GM23248 (cell line): ENCODE measurements around the gene BLVRA. TPM values are rescaled to one million over a fixed set of nuclear protein-coding genes. Genes with fewer than 3 reads are reported as not detected.
"Not testable (repeated sequence)": the region's sequence is repeated elsewhere in the genome, so short reads cannot be mapped to it uniquely, and the experiment has no call there.

Experiments
- DNase-seq: peaks from one replicate; pipeline ENCODE4 v3.0.0-alpha.2; 2015
- H2AFZ ChIP-seq: fragments of 200-600 bp; sonication (generic); 2 replicates; pipeline ENCODE4 v1.6.1; 2016; ENCODE audit warnings: antibody characterized with exemption
- H3F3A ChIP-seq: fragments of 200-600 bp; sonication (generic); 2 replicates; pipeline ENCODE4 v1.6.1; 2016; ENCODE audit warnings: mild to moderate bottlenecking, antibody characterized with exemption, mixed run types; ENCODE audit not compliant: insufficient read depth
- H3K27ac ChIP-seq: fragments of 200-600 bp; sonication (generic); 2 replicates; pipeline ENCODE4 v1.5.1; 2016; ENCODE audit warnings: mild to moderate bottlenecking
- H3K27me3 ChIP-seq: fragments of 200-600 bp; sonication (generic); replicated peaks from 2 replicates; pipeline ENCODE4 v1.6.1; 2016; ENCODE audit warnings: mild to moderate bottlenecking; ENCODE audit not compliant: insufficient read depth
- H3K36me3 ChIP-seq: fragments of 200-600 bp; sonication (generic); 2 replicates; pipeline ENCODE4 v1.6.1; 2016; ENCODE audit warnings: low read depth, mild to moderate bottlenecking
- H3K4me1 ChIP-seq: fragments of 200-600 bp; sonication (generic); 2 replicates; pipeline ENCODE4 v1.6.1; 2016; ENCODE audit warnings: mild to moderate bottlenecking; ENCODE audit not compliant: insufficient read depth
- H3K4me2 ChIP-seq: fragments of 200-600 bp; sonication (generic); one replicate; pipeline ENCODE4 v1.6.1; 2016; ENCODE audit warnings: mild to moderate bottlenecking; ENCODE audit not compliant: unreplicated experiment
- H3K4me3 ChIP-seq: fragments of 200-600 bp; sonication (generic); 2 replicates; pipeline ENCODE4 v1.5.1; 2016; ENCODE audit warnings: mild to moderate bottlenecking
- H3K79me2 ChIP-seq: fragments of 200-600 bp; sonication (generic); 2 replicates; pipeline ENCODE4 v1.6.1; 2016; ENCODE audit warnings: mild to moderate bottlenecking; ENCODE audit not compliant: insufficient read depth
- H3K9ac ChIP-seq: fragments of 200-600 bp; sonication (generic); 2 replicates; pipeline ENCODE4 v1.6.1; 2016; ENCODE audit warnings: mild to moderate bottlenecking
- H3K9me2 ChIP-seq: fragments of 200-600 bp; sonication (generic); 2 replicates; pipeline ENCODE4 v1.6.1; 2016; ENCODE audit warnings: mixed run types, mild to moderate bottlenecking, moderate library complexity; ENCODE audit not compliant: insufficient read depth
- H3K9me3 ChIP-seq: fragments of 200-600 bp; sonication (generic); one replicate; pipeline ENCODE4 v1.6.1; 2017; ENCODE audit warnings: low read depth
- H4K20me1 ChIP-seq: fragments of 200-600 bp; sonication (generic); 2 replicates; pipeline ENCODE4 v1.6.0; 2016; ENCODE audit not compliant: insufficient read depth
- EZH2 ChIP-seq: fragments of 200-600 bp; sonication (generic); IDR thresholded peaks from 2 replicates; pipeline ENCODE4 v1.6.1; 2018; ENCODE audit warnings: antibody characterized with exemption, mild to moderate bottlenecking; ENCODE audit not compliant: insufficient read depth, poor library complexity, severe bottlenecking
- EZH2phosphoT487 ChIP-seq: fragments of 200-600 bp; sonication (generic); IDR thresholded peaks from 2 replicates; pipeline ENCODE4 v1.6.1; 2018; ENCODE audit warnings: antibody characterized with exemption, moderate library complexity, mild to moderate bottlenecking, low read depth; ENCODE audit not compliant: insufficient read depth
- WGBS, 2 experiments: methylation state at CpG; one replicate each; pipeline ENCODE4 v1.1.6; 2015 to 2017; ENCODE audit warnings: low lambda C conversion rate in 2 of 2, low coverage in 1 of 2; ENCODE audit errors: missing lambda C conversion rate in 2 of 2; 5-methylcytosine and 5-hydroxymethylcytosine counted together
- in situ Hi-C: fragments of 300-500 bp; cut with MboI; formaldehyde crosslinking; loops from 2 replicates; pipeline ENCODE4 v1.15.0; 2020
- polyA plus RNA-seq: library from polyadenylated mRNA; unstranded; fragments of >200 nt; fragmentation: Nextera tagmentation; extraction: Ambion mirVana; gene quantifications from 2 replicates; pipeline ENCODE4 v1.2.1, GENCODE V29; 2016
- total RNA-seq: library from RNA; depleted of rRNA; stranded (reverse); fragments of >200 nt; shearing (Covaris generic); gene quantifications from 2 replicates; pipeline ENCODE4 v1.2.3, GENCODE V29; 2014

The BLVRA gene
- total and polyA plus RNA-seq, 2 experiments from 2014 or later, result 14.7 to 47.0 TPM

DNA sequence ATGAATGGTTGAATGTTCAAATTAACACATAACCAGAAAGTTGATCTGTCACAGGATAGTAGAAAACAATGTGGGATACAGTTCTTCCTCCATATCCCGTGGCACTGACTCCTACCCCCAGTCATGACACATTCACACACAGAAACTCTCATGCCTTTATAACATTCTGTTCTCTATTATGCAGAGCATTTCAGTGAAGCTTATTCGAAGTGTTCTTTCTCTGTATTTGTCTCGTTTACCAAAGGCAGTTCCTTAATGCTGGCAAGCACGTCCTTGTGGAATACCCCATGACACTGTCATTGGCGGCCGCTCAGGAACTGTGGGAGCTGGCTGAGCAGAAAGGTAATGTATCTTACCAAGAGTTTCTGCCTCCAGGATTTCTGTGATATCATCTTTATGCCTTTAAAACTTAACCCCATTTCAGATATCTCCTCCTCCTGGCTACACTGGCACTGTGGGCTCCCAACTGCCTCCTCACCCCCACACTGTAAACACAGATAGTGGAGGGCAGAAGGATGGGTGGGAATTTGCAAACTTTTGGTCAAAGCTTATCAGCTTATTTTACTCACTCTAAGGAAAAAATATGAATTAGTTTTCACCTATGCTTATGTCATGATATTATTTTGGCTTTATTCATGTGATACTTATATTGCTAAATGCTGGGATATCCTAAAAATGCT lies 34.1 kb downstream of the BLVRA start:
- DNase-seq, result no peak
- Histone ChIP-seq H3K36me3 (peaks cover 4% of the 10 kb centered on the region; the same call in 1 of the 2 replicates), H3K27me3 (no peaks in the 10 kb centered on the region), H3K4me3 (no peak overlapping the region), H4K20me1 (no peaks in the 10 kb centered on the region), H3K9me2 (no peaks in the 10 kb centered on the region), H3K4me2 (no peak overlapping the region), H3K9me3 (no peaks in the 10 kb centered on the region), H3K9ac (no peak overlapping the region), H3K27ac (no peak overlapping the region), H2AFZ (no peak overlapping the region), H3K79me2 (no peaks in the 10 kb centered on the region), H3F3A (no peaks in the 10 kb centered on the region), H3K4me1 (no peaks in the 10 kb centered on the region)
- in situ Hi-C loops, result no loop called here
- TF ChIP-seq EZH2phosphoT487, result no peak
- no peak for TF ChIP-seq EZH2
- 80 to 88% methylated on average over 6 of the region's 6 CpGs for WGBS, 2 experiments

DNA sequence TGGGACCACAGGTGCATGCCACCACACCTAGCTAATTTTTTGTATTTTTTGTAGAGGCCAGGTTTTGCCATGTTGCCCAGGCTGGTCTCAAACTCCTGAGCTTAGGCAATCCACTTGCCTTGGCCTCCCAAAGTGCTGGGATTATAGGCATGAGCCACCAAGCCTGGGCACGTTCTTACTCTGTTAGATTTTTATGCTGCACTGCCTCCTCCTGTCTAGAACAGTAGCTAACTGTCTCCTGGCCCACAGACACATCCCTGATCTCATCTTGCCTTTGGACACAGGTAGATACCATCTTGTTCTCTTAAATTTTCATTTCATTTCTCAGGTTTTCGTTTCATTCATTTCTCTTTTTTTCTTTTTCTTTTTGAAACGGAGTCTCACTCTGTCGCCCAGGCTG lies 41.1 kb downstream of the BLVRA start:
- Histone ChIP-seq H3K4me2 (no peak overlapping the region), H3K36me3 (no peaks in the 10 kb centered on the region), H2AFZ (no peak overlapping the region), H3F3A (no peaks in the 10 kb centered on the region), H3K27me3 (no peaks in the 10 kb centered on the region), H3K4me3 (no peak overlapping the region), H4K20me1 (no peaks in the 10 kb centered on the region), H3K9ac (no peak overlapping the region), H3K9me2 (no peaks in the 10 kb centered on the region), H3K79me2 (no peaks in the 10 kb centered on the region), H3K4me1 (no peaks in the 10 kb centered on the region), H3K27ac (no peak overlapping the region), H3K9me3 (no peaks in the 10 kb centered on the region)
- WGBS, 2 experiments, result 83 to 90% methylated on average over 4 of the region's 4 CpGs
- in situ Hi-C loops, result no loop called here
- DNase-seq, result peak; percentile 8
- TF ChIP-seq EZH2 (no peak), EZH2phosphoT487 (no peak)

DNA sequence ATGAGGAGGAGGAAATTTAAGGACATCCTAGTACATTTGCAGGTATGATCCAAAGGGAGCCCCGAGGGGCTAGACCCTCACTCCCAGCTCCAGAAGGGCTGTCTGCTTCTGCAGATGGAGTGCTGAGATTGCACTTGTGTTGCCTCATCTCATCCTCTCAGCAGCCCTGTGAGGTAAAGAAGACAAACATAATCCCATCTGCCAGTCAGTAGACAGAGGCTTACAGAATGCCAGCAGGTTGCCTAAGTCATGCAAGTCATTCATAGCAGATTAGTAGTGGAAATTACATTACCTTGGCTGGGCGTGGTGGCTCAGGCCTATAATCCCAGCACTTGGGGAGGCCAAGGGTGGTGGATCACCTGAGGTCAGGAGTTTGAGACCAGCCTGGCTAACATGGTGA lies 45.4 kb downstream of the BLVRA start:
- Histone ChIP-seq H3K4me3 (no peak overlapping the region), H3K79me2 (no peaks in the 10 kb centered on the region), H3K4me1 (no peaks in the 10 kb centered on the region), H2AFZ (no peak overlapping the region), H3K4me2 (no peak overlapping the region), H4K20me1 (no peaks in the 10 kb centered on the region), H3F3A (no peaks in the 10 kb centered on the region), H3K27me3 (no peaks in the 10 kb centered on the region), H3K9me2 (no peaks in the 10 kb centered on the region), H3K36me3 (no peaks in the 10 kb centered on the region), H3K9ac (no peak overlapping the region), H3K27ac (no peak overlapping the region), H3K9me3 (no peaks in the 10 kb centered on the region)
- 91 to 95% methylated on average over 2 of the region's 2 CpGs for WGBS, 2 experiments
- DNase-seq, result no peak
- in situ Hi-C loops, result no loop called here
- no peak for TF ChIP-seq EZH2
- no peak for TF ChIP-seq EZH2phosphoT487

DNA sequence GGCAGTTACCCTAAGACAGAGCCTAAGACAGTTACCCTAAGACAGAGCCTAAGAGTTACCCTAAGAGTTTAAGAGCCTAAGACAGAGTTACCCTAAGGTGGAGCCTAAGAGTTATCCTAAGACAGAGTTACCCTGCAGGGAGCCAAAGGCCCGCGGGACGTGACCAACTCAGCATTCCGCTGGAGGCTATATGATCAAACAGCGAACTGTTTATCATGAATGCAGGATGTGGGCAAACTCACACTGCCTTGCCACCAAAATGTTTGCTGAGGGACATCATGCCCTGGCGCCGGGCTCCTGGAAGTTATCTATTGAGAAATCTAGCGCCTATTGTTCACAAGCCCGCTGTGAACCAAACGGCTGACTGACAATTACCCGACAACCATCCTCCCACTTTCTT lies 49.9 kb downstream of the BLVRA start:
- H3K79me2 ChIP-seq, result no peaks in the 10 kb centered on the region
- no peak overlapping the region for H3K9ac ChIP-seq
- no peaks in the 10 kb centered on the region for H4K20me1 ChIP-seq
- no peaks in the 10 kb centered on the region for H3K4me1 ChIP-seq
- no peaks in the 10 kb centered on the region for H3F3A ChIP-seq
- H3K9me2 ChIP-seq, result no peaks in the 10 kb centered on the region
- 84 to 88% methylated on average over 11 of the region's 11 CpGs for WGBS, 2 experiments
- H3K4me2 ChIP-seq, result no peak overlapping the region
- in situ Hi-C loops, result no loop called here
- H3K27me3 ChIP-seq, result no peaks in the 10 kb centered on the region
- H3K4me3 ChIP-seq, result no peak overlapping the region
- H3K36me3 ChIP-seq, result no peaks in the 10 kb centered on the region
- DNase-seq, result no peak
- no peak overlapping the region for H3K27ac ChIP-seq
- H3K9me3 ChIP-seq, result no peaks in the 10 kb centered on the region
- no peak overlapping the region for H2AFZ ChIP-seq
- TF ChIP-seq EZH2 (no peak), EZH2phosphoT487 (no peak)

DNA sequence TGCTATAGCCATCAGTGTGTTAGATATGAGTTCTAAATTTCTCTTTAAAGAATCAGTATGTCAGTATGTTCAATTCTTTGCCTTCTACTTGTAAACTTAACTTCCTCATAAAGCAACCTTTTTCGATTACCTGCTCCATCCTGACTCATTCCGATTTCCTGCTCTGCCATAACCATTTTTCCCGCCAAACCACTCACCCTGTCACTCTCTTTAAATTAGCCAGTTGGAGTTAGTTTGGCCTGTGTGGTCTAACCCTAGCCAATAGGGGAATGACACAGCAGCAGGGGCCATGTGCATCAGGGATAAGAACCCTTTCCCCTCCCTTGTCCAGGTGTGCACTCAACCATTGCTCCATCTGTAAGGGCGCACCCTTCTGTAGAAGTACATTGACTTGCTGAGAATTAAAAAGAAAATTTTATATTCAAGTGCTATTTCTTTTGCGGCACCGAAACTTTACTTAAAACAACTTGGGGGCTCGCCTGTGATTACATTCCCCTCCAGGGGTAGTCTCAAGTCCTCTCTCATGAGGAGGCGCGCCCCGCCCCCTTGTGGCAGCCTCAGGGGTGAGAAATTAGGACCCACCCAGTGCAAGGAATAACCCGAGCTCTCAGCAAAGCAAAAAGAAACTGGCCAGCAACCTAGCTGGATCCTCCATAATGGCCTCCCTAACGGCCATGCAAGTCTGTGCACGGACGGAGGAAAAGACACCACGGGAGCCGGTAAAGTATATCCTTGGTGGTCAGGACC lies 51.9 kb downstream of the BLVRA start:
- H3K27ac ChIP-seq, H3K4me1 ChIP-seq, in situ Hi-C loops, H3K27me3 ChIP-seq, H3K9me3 ChIP-seq, H3K4me3 ChIP-seq, H3K36me3 ChIP-seq, H2AFZ ChIP-seq, H3F3A ChIP-seq, H3K79me2 ChIP-seq, H3K4me2 ChIP-seq, H3K9ac ChIP-seq, H3K9me2 ChIP-seq, H4K20me1 ChIP-seq: not testable (repeated sequence)
- 79 to 85% methylated on average over 16 of the region's 16 CpGs for WGBS, 2 experiments
- DNase-seq, result peak; percentile 16
